ENCODE measurements around the gene ENC1. TPM values are rescaled to one million over a fixed set of nuclear protein-coding genes. Genes with fewer than 3 reads are reported as not detected.

The ENC1 gene
- total RNA-seq, 6 donors from 2014 or later, result 9.5 to 34.1 (median 18.0) TPM

DNA sequence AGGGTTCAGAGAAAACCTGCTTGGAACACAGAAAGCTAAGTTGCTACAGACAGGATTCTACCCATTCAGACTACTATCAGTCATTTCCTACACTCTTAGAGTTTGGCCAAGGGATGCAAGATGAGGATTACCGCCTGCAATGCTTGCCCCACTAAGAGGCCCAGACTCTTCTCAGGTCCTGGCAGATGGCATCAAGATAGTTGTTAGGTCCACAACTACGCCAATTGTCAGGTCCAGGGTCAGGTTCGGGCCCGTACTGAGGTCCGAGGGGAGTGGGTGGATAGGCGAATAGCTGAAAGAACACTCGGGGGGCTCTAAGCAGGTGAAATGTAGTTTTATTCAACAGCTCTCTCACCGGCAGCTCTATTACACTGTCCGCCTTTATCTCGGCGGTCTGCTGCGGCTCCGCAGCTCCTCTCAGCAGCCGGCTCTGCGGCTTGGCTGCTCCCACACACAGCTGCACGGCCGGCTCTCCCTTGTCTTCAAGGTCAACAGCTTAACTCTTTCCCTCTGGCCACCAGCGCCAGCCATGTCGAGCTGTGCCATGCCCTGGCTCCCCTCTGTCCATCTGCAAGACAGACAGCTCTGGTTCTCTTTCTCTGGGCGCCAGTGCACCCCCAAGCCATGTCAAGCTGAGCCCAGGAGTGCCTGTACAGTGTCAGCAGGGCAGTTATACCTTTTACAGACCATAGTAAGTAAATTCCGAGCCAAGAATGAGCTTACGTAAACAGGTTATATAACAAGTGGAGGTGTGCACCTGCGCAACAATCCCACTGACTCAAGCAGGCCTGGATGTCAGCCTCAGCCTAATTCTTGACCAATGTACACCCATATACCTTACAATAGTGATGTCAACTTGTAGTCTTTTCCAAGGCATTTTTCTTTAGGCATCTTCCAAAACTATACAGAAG is 24.0 kb downstream of the ENC1 start:
- H3K9me3 ChIP-seq, result no peaks in the 10 kb centered on the region
- no peaks in the 10 kb centered on the region for H3K27me3 ChIP-seq
- ATAC-seq (ENCODE audit: low FRiP score in 2 of 2) (no peak), DNase-seq (peak in 1 of 2 donors; percentile 68)
- H3K36me3 ChIP-seq, result no peaks in the 10 kb centered on the region
- TF ChIP-seq POLR2AphosphoS5 (IDR thresholded peaks at IDR 0.05) (no peak), POLR2A (IDR thresholded peaks at IDR 0.05) (no peak), EP300 (IDR thresholded peaks at IDR 0.05) (no peak)
- TF ChIP-seq, protein P1, sequence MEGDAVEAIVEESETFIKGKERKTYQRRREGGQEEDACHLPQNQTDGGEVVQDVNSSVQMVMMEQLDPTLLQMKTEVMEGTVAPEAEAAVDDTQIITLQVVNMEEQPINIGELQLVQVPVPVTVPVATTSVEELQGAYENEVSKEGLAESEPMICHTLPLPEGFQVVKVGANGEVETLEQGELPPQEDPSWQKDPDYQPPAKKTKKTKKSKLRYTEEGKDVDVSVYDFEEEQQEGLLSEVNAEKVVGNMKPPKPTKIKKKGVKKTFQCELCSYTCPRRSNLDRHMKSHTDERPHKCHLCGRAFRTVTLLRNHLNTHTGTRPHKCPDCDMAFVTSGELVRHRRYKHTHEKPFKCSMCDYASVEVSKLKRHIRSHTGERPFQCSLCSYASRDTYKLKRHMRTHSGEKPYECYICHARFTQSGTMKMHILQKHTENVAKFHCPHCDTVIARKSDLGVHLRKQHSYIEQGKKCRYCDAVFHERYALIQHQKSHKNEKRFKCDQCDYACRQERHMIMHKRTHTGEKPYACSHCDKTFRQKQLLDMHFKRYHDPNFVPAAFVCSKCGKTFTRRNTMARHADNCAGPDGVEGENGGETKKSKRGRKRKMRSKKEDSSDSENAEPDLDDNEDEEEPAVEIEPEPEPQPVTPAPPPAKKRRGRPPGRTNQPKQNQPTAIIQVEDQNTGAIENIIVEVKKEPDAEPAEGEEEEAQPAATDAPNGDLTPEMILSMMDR (IDR thresholded peaks at IDR 0.05), result no peak
- no peaks in the 10 kb centered on the region for H3K4me1 ChIP-seq
- no peak overlapping the region for H3K27ac ChIP-seq
- no peak overlapping the region for H3K4me3 ChIP-seq
- 90 to 95% methylated on average over 21 to 23 of the region's 23 CpGs for WGBS, 2 donors

DNA sequence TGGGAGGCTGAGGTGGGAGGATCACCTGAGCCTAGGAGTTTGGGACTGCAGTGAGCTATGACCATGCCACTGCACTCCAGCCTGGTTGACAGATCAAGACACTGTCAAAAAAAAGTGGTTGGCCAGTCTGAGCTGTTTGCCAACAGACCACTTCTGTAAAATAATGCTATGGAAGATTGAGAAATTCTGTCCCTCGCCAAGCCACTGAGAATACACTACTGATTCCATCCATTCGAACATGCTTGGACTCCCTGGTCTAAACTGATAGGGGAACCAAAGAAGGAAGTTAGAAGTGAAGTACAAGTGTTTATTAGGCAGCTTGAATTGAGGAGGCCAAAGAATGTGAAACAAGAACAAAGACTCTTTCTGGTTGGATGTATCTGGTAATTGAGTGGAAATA is 27.2 kb downstream of the ENC1 start:
- no peak for DNase-seq
- TF ChIP-seq POLR2AphosphoS5 (IDR thresholded peaks at IDR 0.05), result no peak
- TF ChIP-seq POLR2A (IDR thresholded peaks at IDR 0.05), result no peak
- TF ChIP-seq, protein P1 (IDR thresholded peaks at IDR 0.05), result no peak
- TF ChIP-seq EP300 (IDR thresholded peaks at IDR 0.05), result no peak
- H3K4me1 ChIP-seq, result no peaks in the 10 kb centered on the region
- no peak overlapping the region for H3K27ac ChIP-seq
- ATAC-seq (ENCODE audit: low FRiP score in 2 of 2), result peak; percentile 49 to 58
- H3K9me3 ChIP-seq, result no peaks in the 10 kb centered on the region
- no peak overlapping the region for H3K4me3 ChIP-seq
- H3K36me3 ChIP-seq, result no peaks in the 10 kb centered on the region
- H3K27me3 ChIP-seq, result no peaks in the 10 kb centered on the region
- WGBS, 2 donors, result 55 to 61% methylated on average over 2 of the region's 2 CpGs

DNA sequence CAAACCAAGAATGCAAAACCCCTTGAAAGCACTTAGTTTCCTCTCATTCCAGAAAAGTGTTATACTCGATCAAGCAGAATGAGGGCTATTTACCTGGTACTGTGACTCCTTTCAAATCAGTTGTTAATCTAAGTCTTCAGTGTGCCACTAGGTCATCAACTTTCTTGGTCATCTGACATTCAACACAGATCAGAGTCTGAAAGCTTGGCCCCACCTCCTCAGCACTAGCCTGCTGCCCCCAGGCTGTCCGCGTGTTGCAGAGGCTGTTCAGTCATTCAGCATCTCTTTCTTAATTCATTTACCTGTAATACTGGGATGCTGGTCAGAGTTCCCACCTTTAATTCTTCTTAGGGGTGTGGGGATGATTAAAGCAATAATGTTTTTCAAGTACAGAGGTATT is 28.5 kb downstream of the ENC1 start:
- DNase-seq, result no peak
- WGBS, 2 donors, result 80 to 83% methylated on average over 3 of the region's 3 CpGs
- Histone ChIP-seq H3K4me3 (no peak overlapping the region), H3K27ac (no peak overlapping the region), H3K4me1 (no peaks in the 10 kb centered on the region), H3K9me3 (no peaks in the 10 kb centered on the region), H3K27me3 (no peaks in the 10 kb centered on the region), H3K36me3 (no peaks in the 10 kb centered on the region)
- no peak for ATAC-seq (ENCODE audit: low FRiP score in 2 of 2)
- TF ChIP-seq EP300 (IDR thresholded peaks at IDR 0.05), result no peak
- no peak for TF ChIP-seq POLR2A (IDR thresholded peaks at IDR 0.05)
- TF ChIP-seq POLR2AphosphoS5 (IDR thresholded peaks at IDR 0.05), result no peak
- TF ChIP-seq, protein P1 (IDR thresholded peaks at IDR 0.05), result no peak

DNA sequence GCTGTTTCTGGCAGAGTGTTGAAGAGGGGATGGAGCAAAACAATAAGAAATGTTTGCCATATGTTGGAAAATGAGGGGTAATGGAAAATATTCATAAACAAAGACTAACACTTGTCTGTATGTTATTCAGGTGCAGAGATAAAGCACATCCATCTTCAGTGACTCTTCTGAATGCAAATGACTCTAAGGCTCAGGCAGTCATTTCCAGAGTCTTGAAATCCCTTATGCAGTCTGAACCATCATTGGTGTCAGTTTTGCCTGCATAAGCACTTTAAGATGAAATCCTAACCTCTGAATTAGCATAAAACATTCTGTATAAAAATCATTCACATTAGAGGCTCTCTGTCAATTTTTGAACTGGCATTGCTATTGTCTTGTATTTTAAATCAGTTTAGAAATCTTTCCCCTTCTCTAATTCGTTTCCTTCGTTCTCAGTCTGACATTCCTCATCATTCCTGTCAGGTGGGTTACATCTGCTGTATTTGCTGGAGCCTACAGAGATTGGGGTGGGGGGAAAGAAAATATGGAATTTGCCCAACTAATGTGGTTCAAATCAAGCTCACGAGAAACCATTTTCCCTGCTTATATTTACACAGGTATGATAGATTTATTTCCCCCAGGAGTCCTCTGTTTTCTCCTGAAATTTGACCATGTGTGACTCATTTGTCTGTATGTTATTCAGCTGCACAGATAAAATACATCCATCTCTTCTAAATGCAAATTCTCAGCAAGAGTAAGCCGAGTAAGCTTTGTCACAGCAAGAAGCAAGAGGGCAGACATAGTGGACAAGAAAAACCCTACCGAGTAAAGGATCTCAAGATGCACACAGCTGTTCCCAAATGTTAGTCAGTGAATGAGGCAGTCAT is 31.6 kb downstream of the ENC1 start:
- TF ChIP-seq, protein P1 (IDR thresholded peaks at IDR 0.05), result no peak
- TF ChIP-seq POLR2A (IDR thresholded peaks at IDR 0.05) (no peak), POLR2AphosphoS5 (IDR thresholded peaks at IDR 0.05) (no peak), EP300 (IDR thresholded peaks at IDR 0.05) (no peak)
- Histone ChIP-seq H3K4me1 (no peaks in the 10 kb centered on the region), H3K27me3 (no peaks in the 10 kb centered on the region), H3K4me3 (no peak overlapping the region), H3K27ac (no peak overlapping the region), H3K36me3 (no peaks in the 10 kb centered on the region), H3K9me3 (no peaks in the 10 kb centered on the region)
- 83 to 88% methylated on average over 5 of the region's 5 CpGs for WGBS, 2 donors
- DNase-seq (no peak), ATAC-seq (ENCODE audit: low FRiP score in 2 of 2) (no peak)
